GM10248 (cell line): ENCODE results near the gene TNFAIP8.

ENCODE experiments used
- CTCF ChIA-PET: fragments of 300-600 bp; sonication (Branson Sonifier 250); formaldehyde crosslinking; extraction: SDS; loops from one replicate; lab custom pipeline; 2021; ENCODE audit warnings: antibody characterized with exemption; lab: Yijun Ruan, JAX
- POLR2A ChIA-PET: fragments of 350-650 bp; sonication (Branson Sonifier 250); formaldehyde crosslinking; extraction: SDS; loops from one replicate; lab custom pipeline; 2020; ENCODE audit warnings: antibody characterized with exemption; lab: Yijun Ruan, JAX
- DNase-seq: peaks from one replicate; pipeline ENCODE4 v3.0.0; 2012; ENCODE audit errors: extremely low spot score
- TF ChIP-seq, protein P1 (sequence below): IDR thresholded peaks from 2 replicates; pipeline ENCODE4 v1.5.1; 2012; ENCODE audit warnings: mild to moderate bottlenecking, low read depth; ENCODE audit errors: extremely low read depth, missing control alignments, control extremely low read depth

TNFAIP8 gene

DNA sequence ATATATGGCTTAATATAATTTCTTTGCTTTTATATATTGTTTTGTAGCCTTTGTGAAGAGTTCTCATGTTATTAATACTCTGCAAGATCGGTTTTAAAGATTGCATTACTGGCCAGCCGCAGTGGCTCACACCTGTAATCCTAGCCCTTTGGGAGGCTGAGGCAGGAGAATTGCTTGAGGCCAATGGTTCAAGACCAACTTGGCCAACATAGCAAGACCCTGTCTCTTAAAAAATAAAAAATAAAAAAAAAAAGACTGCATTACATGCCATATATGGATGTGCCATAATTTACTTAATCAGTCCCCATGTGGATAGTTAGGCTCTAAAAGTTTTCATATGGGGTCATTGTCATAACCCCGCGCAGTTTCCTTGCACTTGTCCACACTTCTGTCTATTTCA lies 31.0 kb upstream of the TNFAIP8 start:
- TF ChIP-seq, protein P1, sequence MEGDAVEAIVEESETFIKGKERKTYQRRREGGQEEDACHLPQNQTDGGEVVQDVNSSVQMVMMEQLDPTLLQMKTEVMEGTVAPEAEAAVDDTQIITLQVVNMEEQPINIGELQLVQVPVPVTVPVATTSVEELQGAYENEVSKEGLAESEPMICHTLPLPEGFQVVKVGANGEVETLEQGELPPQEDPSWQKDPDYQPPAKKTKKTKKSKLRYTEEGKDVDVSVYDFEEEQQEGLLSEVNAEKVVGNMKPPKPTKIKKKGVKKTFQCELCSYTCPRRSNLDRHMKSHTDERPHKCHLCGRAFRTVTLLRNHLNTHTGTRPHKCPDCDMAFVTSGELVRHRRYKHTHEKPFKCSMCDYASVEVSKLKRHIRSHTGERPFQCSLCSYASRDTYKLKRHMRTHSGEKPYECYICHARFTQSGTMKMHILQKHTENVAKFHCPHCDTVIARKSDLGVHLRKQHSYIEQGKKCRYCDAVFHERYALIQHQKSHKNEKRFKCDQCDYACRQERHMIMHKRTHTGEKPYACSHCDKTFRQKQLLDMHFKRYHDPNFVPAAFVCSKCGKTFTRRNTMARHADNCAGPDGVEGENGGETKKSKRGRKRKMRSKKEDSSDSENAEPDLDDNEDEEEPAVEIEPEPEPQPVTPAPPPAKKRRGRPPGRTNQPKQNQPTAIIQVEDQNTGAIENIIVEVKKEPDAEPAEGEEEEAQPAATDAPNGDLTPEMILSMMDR, result no peak
- DNase-seq, result no peak
- ChIA-PET CTCF (interaction anchor here (1.3 to 3.8 kb wide), 5 partner anchors 9 to 57 kb away, joined by 4 to 20 read pairs (median 4); no protein-coding TSS in a partner anchor), POLR2A (no interaction called here)

DNA sequence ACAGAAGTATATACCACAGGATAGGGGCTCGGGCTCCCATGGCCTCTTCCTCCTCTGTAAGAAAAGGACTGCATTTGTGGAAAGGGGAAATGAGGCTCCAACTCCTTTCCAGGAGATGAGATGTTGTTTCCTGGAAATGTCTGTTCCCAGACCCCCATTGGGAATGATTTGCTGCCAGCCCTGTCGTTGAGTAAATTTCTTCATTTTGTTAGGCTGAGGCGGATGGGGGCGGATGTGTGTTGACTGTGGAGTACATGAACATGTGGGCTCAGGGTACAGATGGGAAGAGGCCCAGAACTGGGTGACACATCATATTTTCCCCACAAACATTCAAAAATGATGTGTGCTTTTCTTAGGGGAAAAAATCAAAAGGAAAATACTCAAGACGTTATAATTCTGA lies 28.8 kb upstream of the TNFAIP8 start:
- no peak for DNase-seq
- ChIA-PET CTCF (interaction anchor here (3.8 to 19.2 kb wide), 2 partner anchors 11 to 13 kb away, joined by 20 to 191 read pairs; no protein-coding TSS in a partner anchor), POLR2A (no interaction called here)
- TF ChIP-seq, protein P1, result no peak

DNA sequence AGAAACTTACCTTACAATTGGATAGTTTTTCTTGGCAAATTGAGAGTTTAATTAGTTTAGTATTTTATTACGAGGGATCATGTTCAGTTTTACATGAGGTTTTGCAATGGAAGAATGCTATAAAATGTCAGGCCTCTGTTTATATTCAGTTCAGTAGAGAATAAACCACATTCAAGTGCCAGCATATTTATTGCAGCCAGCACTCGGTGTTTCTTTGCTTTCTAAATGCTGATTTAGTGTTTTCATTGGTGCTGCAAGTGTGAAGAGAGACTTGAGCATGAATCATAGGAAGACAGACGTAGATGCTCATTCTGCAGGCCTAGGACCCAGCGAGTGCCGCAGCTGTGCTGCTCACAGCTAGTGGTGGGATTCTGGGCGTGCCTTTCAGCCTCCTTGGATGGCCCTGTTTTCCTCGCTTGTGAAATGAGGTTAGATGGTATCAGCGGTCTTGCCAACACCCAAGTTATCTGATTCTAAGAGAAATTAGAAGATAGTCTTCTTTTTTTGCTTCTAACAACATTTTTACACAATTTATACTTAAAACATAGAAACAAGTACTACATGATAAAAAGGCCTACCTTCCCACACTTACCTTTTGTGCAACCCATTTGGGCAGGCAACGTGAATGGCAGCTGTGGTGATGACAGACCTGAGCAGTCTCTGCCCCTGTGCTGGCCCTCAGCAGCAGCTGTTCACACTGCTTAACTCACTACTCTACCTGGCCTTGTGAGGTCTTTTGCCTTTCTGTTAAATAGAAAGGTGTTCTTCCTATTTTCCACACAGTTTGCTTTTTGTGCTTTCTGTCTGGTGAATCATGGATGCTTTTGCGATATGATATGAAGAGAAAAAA lies 26.8 kb upstream of the TNFAIP8 start:
- POLR2A ChIA-PET, result no interaction called here
- CTCF ChIA-PET, result interaction anchor here (3.8 to 19.2 kb wide), 2 partner anchors 10 to 15 kb away, joined by 20 to 191 read pairs; no protein-coding TSS in a partner anchor
- TF ChIP-seq, protein P1, result no peak
- no peak for DNase-seq

DNA sequence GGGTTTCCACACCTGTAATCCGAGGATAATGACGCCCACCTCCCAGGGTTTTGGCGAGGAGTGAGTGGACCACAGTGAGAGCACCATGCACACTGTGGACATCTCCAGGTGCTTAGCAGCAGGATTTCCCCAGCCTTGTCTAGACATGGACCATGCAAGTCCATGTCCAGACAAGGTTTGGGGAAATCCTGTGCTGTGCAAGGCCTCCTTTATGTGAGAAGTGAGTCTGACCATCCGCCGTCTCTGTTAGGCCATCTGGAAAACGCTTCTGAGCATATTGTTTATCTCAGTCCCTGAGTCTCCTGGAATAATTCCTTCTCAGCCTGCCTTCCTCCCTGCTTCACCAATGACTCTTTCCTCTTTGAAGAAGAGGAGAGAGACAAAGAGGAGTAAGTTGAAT lies 26.2 kb upstream of the TNFAIP8 start:
- ChIA-PET POLR2A (no interaction called here), CTCF (interaction anchor here (1.4 to 19.2 kb wide), 2 partner anchors 11 to 15 kb away, joined by 4 to 191 read pairs; no protein-coding TSS in a partner anchor)

DNA sequence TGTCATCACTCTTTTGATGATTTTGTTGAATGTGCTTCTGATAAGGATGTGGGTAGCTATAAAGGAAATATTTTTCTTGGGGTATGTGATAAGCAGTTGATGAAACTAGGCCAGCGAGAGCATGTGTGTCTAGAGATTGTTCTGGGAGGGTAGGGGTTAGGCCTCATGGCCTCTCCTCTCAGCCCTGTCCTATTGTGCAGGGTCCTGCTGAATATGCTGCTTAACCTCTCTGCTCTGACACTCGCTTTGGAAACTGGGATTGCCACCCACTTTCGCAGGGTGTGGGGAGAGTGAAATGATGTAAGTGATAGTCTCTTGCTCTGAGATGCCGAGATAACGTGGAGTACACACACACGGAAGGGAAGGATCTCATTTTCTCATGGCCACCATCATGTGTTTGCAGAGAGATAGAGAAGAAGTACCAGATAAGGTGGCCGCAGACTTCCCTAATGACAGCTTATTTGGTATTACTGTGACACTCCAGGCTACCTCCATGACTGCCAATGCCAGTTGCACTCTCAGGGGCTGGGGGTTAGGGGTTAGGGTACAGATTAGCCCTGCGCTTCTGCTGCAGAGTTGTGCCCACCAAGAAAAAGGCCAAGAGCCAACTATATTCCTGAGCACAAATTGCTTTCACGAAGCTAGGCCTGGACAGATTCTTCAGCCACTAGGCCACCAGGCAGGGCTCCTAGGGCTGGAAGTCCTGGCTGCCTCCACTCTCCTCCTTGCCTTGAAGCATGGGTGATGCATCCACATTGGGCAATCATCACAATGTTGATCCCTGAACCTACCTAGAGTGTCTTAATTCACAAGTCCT lies 25.2 kb upstream of the TNFAIP8 start:
- CTCF ChIA-PET, result interaction anchor here (1.4 to 19.2 kb wide), 2 partner anchors 10 to 16 kb away, joined by 4 to 191 read pairs; no protein-coding TSS in a partner anchor
- POLR2A ChIA-PET, result interaction anchor here (0.6 kb wide), 1 partner anchor 26 kb away, joined by 3 read pairs; no protein-coding TSS in a partner anchor
- DNase-seq, result no peak
- TF ChIP-seq, protein P1, result no peak

More for the DNA sequence above, 26.2 kb upstream of the TNFAIP8 start:
- no peak for DNase-seq
- TF ChIP-seq, protein P1, result no peak

DNA sequence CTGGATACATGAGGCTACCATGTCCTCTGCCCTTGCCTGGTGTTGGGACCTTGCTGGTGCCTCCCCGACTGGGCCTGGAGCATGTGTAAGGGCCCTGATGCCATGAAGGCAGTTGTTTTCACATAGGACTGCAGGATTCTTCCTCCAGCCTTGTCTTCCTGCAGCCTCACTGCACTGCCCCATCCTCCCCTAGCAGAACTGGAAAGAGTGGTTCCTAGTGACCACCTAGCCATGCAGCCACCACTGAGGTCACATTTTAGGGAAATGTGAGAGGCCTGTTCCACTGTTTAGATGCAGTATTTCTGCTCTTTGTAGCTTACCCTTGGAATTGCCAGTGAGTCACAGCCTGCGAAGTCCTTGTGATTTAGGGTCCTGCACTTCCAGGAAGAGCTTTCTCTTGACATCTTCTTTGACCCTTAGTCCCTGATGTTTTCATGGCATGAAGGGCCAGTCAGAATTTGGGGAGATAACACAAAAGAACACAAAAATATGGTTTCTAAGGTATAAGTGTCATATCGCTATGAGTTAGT lies 24.2 kb upstream of the TNFAIP8 start:
- DNase-seq, result no peak
- TF ChIP-seq, protein P1, result no peak
- ChIA-PET CTCF (interaction anchor here (10.2 to 19.2 kb wide), 2 partner anchors 17 to 79 kb away, joined by 77 to 191 read pairs; no protein-coding TSS in a partner anchor), POLR2A (no interaction called here)
